HCT116 (cell line): ENCODE results near the gene NAA40. TPM values are rescaled to one million over a fixed set of nuclear protein-coding genes. Genes with fewer than 3 reads are reported as not detected.

ENCODE experiments used
- ATAC-seq: fragments of 200-7000 bp; cut with Tn5 transposase; 2 replicates; pipeline ENCODE4 v1.9.1; 2020; ENCODE audit warnings: mild to moderate bottlenecking, moderate library complexity
- BruUV-seq: library from RNA; stranded (reverse); fragments of 400-500 nt; replicated peaks from 2 replicates; lab custom pipeline; 2021; lab: Mats Ljungman, UMichigan
- CTCF ChIA-PET: fragments of 300-600 bp; sonication (Branson Sonifier 250); formaldehyde crosslinking; loops from one replicate; lab custom pipeline; 2021; ENCODE audit warnings: antibody characterized with exemption; lab: Charles Lee
- POLR2A ChIA-PET: fragments of 300-600, 350-600 bp; sonication (Branson Sonifier 250); formaldehyde crosslinking; loops from one replicate; lab custom pipeline; 2021; ENCODE audit warnings: antibody characterized with exemption; lab: Charles Lee
- RAD21 ChIA-PET, 2 experiments: fragments of 300-600 bp; sonication (Branson Sonifier 250); formaldehyde crosslinking; loops; one replicate each; lab custom pipeline; 2023; ENCODE audit warnings: low total read pairs in 2 of 2; ENCODE audit not compliant: uncharacterized antibody in 2 of 2, unreplicated experiment in 2 of 2, low non-redundant PET in 1 of 2; lab: Charles Lee
- DNase-seq: peaks from one replicate; pipeline ENCODE4 v3.0.0-alpha.2; 2010; ENCODE audit warnings: low read depth, low spot score
- H2AFZ ChIP-seq: fragments of 200-600 bp; shearing (Covaris generic), sonication (generic); 2 replicates; pipeline ENCODE4 v1.6.1; 2017; ENCODE audit warnings: low read depth, mixed run types, mixed read lengths, antibody characterized with exemption, low read length; ENCODE audit not compliant: poor library complexity, severe bottlenecking
- H3K27ac ChIP-seq: 2 replicates; pipeline ENCODE4 v1.5.1; 2012; ENCODE audit warnings: low read depth, low read length
- H3K27me3 ChIP-seq: fragments of 200-600 bp; sonication (generic); 2 replicates; pipeline ENCODE4 v1.6.1; 2016; ENCODE audit warnings: mixed run types, low read length, mixed read lengths; ENCODE audit not compliant: insufficient read depth
- H3K36me3 ChIP-seq, 2 experiments: fragments of 200-500 bp in 1 of 2; fragments of 200-600 bp in 1 of 2; sonication (Bioruptor generic) in 1 of 2; sonication (generic) in 1 of 2; 2 replicates each; pipeline versions ENCODE4 v1.5.1 to v1.6.1; 2014 to 2016; ENCODE audit warnings: low read length in 2 of 2, inconsistent platforms in 1 of 2, mixed read lengths in 1 of 2, mixed run types in 1 of 2; ENCODE audit not compliant: insufficient read depth in 2 of 2, control insufficient read depth in 1 of 2
- H3K4me1 ChIP-seq, 2 experiments: fragments of 200-600 bp in 1 of 2; sonication (generic) in 1 of 2; 2 replicates each; pipeline versions ENCODE4 v1.5.1 to v1.6.1; 2012 to 2017; ENCODE audit warnings: low read length in 2 of 2, inconsistent platforms in 1 of 2, mild to moderate bottlenecking in 1 of 2, mixed read lengths in 1 of 2, mixed run types in 1 of 2, moderate library complexity in 1 of 2; ENCODE audit not compliant: insufficient read depth in 2 of 2, control insufficient read depth in 1 of 2
- H3K4me2 ChIP-seq: fragments of 200-600 bp; sonication (generic); 2 replicates; pipeline ENCODE4 v1.6.1; 2017; ENCODE audit warnings: mixed run types, low read length, mixed read lengths
- H3K4me3 ChIP-seq, 2 experiments: fragments of 200-600 bp in 1 of 2; sonication (generic) in 1 of 2; replicated peaks in 1 of 2; 2 replicates each; pipeline ENCODE4 v1.5.1; 2011 to 2016; ENCODE audit warnings: low read length in 2 of 2, control low read depth in 1 of 2, low read depth in 1 of 2, mild to moderate bottlenecking in 1 of 2, mixed read lengths in 1 of 2, mixed run types in 1 of 2
- H3K79me2 ChIP-seq: fragments of 200-600 bp; sonication (generic); 2 replicates; pipeline ENCODE4 v1.6.1; 2017; ENCODE audit warnings: mild to moderate bottlenecking, mixed run types, low read length, moderate library complexity, mixed read lengths; ENCODE audit not compliant: insufficient read depth
- H3K9ac ChIP-seq: fragments of 200-600 bp; sonication (generic); 2 replicates; pipeline ENCODE4 v1.6.1; 2016; ENCODE audit warnings: low read length, mixed read lengths
- H3K9me2 ChIP-seq: fragments of 200-600 bp; sonication (generic), shearing (Covaris generic); 2 replicates; pipeline ENCODE4 v1.6.1; 2017; ENCODE audit warnings: mixed run types, mild to moderate bottlenecking, moderate library complexity; ENCODE audit not compliant: insufficient read depth
- H3K9me3 ChIP-seq, 2 experiments: fragments of 200-500 bp in 1 of 2; fragments of 200-600 bp in 1 of 2; sonication (Bioruptor generic) in 1 of 2; sonication (generic) in 1 of 2; 2 replicates each; pipeline ENCODE4 v1.6.1; 2014 to 2017; ENCODE audit warnings: low read length in 2 of 2, mixed read lengths in 2 of 2, inconsistent platforms in 1 of 2, low read depth in 1 of 2, mild to moderate bottlenecking in 1 of 2, mixed run types in 1 of 2, moderate library complexity in 1 of 2; ENCODE audit not compliant: control insufficient read depth in 1 of 2, insufficient read depth in 1 of 2
- H4K20me1 ChIP-seq: fragments of 200-600 bp; sonication (generic), shearing (Covaris generic); 2 replicates; pipeline ENCODE4 v1.6.1; 2017; ENCODE audit warnings: mixed run types, mild to moderate bottlenecking, moderate library complexity; ENCODE audit not compliant: insufficient read depth
- ATF3 ChIP-seq: IDR thresholded peaks from 2 replicates; pipeline ENCODE4 v1.6.1; 2012
- EGR1 ChIP-seq: IDR thresholded peaks from 2 replicates; pipeline ENCODE4 v1.6.1; 2012; ENCODE audit warnings: low read depth
- ELF1 ChIP-seq: IDR thresholded peaks from 2 replicates; pipeline ENCODE4 v1.6.1; 2012; ENCODE audit warnings: low read depth, borderline replicate concordance
- MAX ChIP-seq: IDR thresholded peaks from 2 replicates; pipeline ENCODE4 v1.6.1; 2012
- POLR2A ChIP-seq: IDR thresholded peaks from 2 replicates; pipeline ENCODE4 v1.7.0; 2011; ENCODE audit warnings: borderline replicate concordance; ENCODE audit not compliant: insufficient read depth, insufficient read length; ENCODE audit errors: extremely low read depth
- POLR2AphosphoS5 ChIP-seq: IDR thresholded peaks from 2 replicates; pipeline ENCODE4 v1.6.1; 2011; ENCODE audit warnings: mild to moderate bottlenecking, low read depth, low read length, moderate library complexity
- RAD21 ChIP-seq: IDR thresholded peaks from 2 replicates; pipeline ENCODE4 v1.6.1; 2012; ENCODE audit warnings: low read depth, mild to moderate bottlenecking
- YY1 ChIP-seq: IDR thresholded peaks from 2 replicates; pipeline ENCODE4 v1.6.1; 2011; ENCODE audit warnings: low read length, low read depth, moderate library complexity, mild to moderate bottlenecking; ENCODE audit not compliant: insufficient replicate concordance; ENCODE audit errors: extremely low read depth
- ZFX ChIP-seq: fragments of 450-650 bp; IDR thresholded peaks from 2 replicates; pipeline ENCODE4 v1.6.1; 2017
- ZNF274 ChIP-seq: fragments of 200-500 bp; sonication (Bioruptor generic); IDR thresholded peaks from 2 replicates; pipeline ENCODE4 v1.6.1; 2014; ENCODE audit warnings: mild to moderate bottlenecking, low read depth, low read length, inconsistent platforms
- intact Hi-C: fragments of 100-400 bp; cut with micrococcal nuclease; formaldehyde crosslinking; loops from 2 replicates; pipeline ENCODE4 v1.10.0; 2022
- total RNA-seq: library from RNA; stranded (reverse); gene quantifications from one replicate; pipeline ENCODE4 v1.2.1, GENCODE V29; 2021; ENCODE audit not compliant: unreplicated experiment

NAA40 gene
- total RNA-seq, 1 experiment from 2014 or later, result 25.3 TPM

GRCh38 chr11:63919267-63920125 is 19.3 kb upstream of the NAA40 start:
- ChIA-PET RAD21 (interaction anchor here (0.9 kb wide), 2 partner anchors 26 kb away, joined by 3 read pairs; no protein-coding TSS in a partner anchor), POLR2A (interaction anchor here (1.1 to 1.6 kb wide), 3 partner anchors 15 to 81 kb away, joined by 3 to 7 read pairs (median 4); partner anchors contain the start of gene MARK2), CTCF (interaction anchor here (0.7 to 2.7 kb wide), 5 partner anchors 13 to 82 kb away, joined by 4 to 24 read pairs (median 5); no protein-coding TSS in a partner anchor)
- Histone ChIP-seq H3K4me3 (peak overlapping the region; percentile 55 to 64), H3K9ac (peak overlapping the region; percentile 83), H4K20me1 (no peaks in the 10 kb centered on the region), H2AFZ (peak overlapping the region; percentile 61), H3K27ac (peak overlapping the region; percentile 98), H3K27me3 (no peaks in the 10 kb centered on the region), H3K79me2 (no peaks in the 10 kb centered on the region), H3K4me2 (peak overlapping the region; percentile 94), H3K9me2 (no peaks in the 10 kb centered on the region), H3K4me1 (peaks cover 30 to 55% of the 10 kb centered on the region in 2 experiments), H3K36me3 (no peaks in the 10 kb centered on the region), H3K9me3 (no peaks in the 10 kb centered on the region)
- TSS peak; percentile 68 for BruUV-seq
- intact Hi-C loops, result loop anchor here (1.0 kb wide), 1 partner anchor 19 kb away; no protein-coding TSS in a partner anchor
- ATAC-seq, result peak; percentile 28
- DNase-seq, result no peak
- TF ChIP-seq ELF1, result no peak
- TF ChIP-seq MAX, result no peak
- no peak for TF ChIP-seq ATF3
- peak; percentile 30 for TF ChIP-seq YY1
- peak; percentile 64; the same call in 1 of the 2 replicates for TF ChIP-seq POLR2AphosphoS5
- no peak for TF ChIP-seq ZNF274
- peak; percentile 15 for TF ChIP-seq POLR2A
- no peak for TF ChIP-seq EGR1
- peak; percentile 55; the same call in 1 of the 2 replicates for TF ChIP-seq ZFX
- no peak for TF ChIP-seq RAD21
